OCI-LY7 (cell line): ENCODE data around the gene TCERG1L. TPM values are rescaled to one million over a fixed set of nuclear protein-coding genes. Genes with fewer than 3 reads are reported as not detected.

Experiments
- BruUV-seq: library from RNA; stranded (reverse); fragments of 400-500 nt; replicated peaks from 2 replicates; lab custom pipeline; 2021; lab: Mats Ljungman, UMichigan
- CTCF ChIA-PET: fragments of 300-600 bp; sonication (Branson Sonifier 250); formaldehyde crosslinking; loops from one replicate; lab custom pipeline; 2022; ENCODE audit warnings: antibody characterized with exemption; ENCODE audit not compliant: unreplicated experiment; lab: Charles Lee
- POLR2A ChIA-PET: fragments of 300-600 bp; sonication (Branson Sonifier 250); formaldehyde crosslinking; loops from one replicate; lab custom pipeline; 2022; ENCODE audit warnings: antibody characterized with exemption; lab: Charles Lee
- DNase-seq: peaks from one replicate; pipeline ENCODE4 v3.0.0-alpha.2; 2015; ENCODE audit warnings: low spot score
- H2AFZ ChIP-seq: fragments of 200-600 bp; sonication (generic), shearing (Covaris generic); 2 replicates; pipeline ENCODE4 v1.6.1; 2014; ENCODE audit warnings: mild to moderate bottlenecking, antibody characterized with exemption, low read length, moderate library complexity
- H3K27ac ChIP-seq: fragments of 200-600 bp; sonication (generic); 2 replicates; pipeline ENCODE4 v1.5.1; 2014; ENCODE audit warnings: mixed run types, low read depth, mild to moderate bottlenecking, moderate library complexity, low read length, inconsistent platforms; ENCODE audit not compliant: poor library complexity, severe bottlenecking
- H3K36me3 ChIP-seq: fragments of 200-600 bp; sonication (generic); 2 replicates; pipeline ENCODE4 v1.6.1; 2014; ENCODE audit warnings: mild to moderate bottlenecking, antibody characterized with exemption, low read length, moderate library complexity, mixed read lengths; ENCODE audit not compliant: insufficient read depth
- H3K4me1 ChIP-seq: fragments of 200-600 bp; sonication (generic); 2 replicates; pipeline ENCODE4 v1.5.1; 2014; ENCODE audit warnings: mild to moderate bottlenecking, low read length; ENCODE audit not compliant: insufficient read depth, poor library complexity, severe bottlenecking
- H3K4me2 ChIP-seq: fragments of 200-600 bp; sonication (generic); 2 replicates; pipeline ENCODE4 v1.6.1; 2014; ENCODE audit warnings: mild to moderate bottlenecking, low read length
- H3K4me3 ChIP-seq: fragments of 200-600 bp; sonication (generic); 2 replicates; pipeline ENCODE4 v1.5.1; 2014; ENCODE audit warnings: mild to moderate bottlenecking, low read depth, low read length; ENCODE audit not compliant: poor library complexity, severe bottlenecking
- H3K79me2 ChIP-seq: fragments of 200-600 bp; sonication (generic); 2 replicates; pipeline ENCODE4 v1.6.1; 2016; ENCODE audit warnings: low read depth, mild to moderate bottlenecking, low read length, moderate library complexity, mixed read lengths; ENCODE audit not compliant: insufficient read depth
- H3K9me2 ChIP-seq: fragments of 200-600 bp; sonication (generic); 2 replicates; pipeline ENCODE4 v1.6.1; 2016; ENCODE audit warnings: mild to moderate bottlenecking, low read length, mixed read lengths; ENCODE audit not compliant: insufficient read depth
- H3K9me3 ChIP-seq: fragments of 200-600 bp; sonication (generic); 2 replicates; pipeline ENCODE4 v1.6.1; 2014; ENCODE audit warnings: mild to moderate bottlenecking, mixed run types, low read length, mixed read lengths
- H4K20me1 ChIP-seq: fragments of 200-600 bp; sonication (generic); 2 replicates; pipeline ENCODE4 v1.6.1; 2014; ENCODE audit warnings: mild to moderate bottlenecking, antibody characterized with exemption, low read length, moderate library complexity, mixed read lengths; ENCODE audit not compliant: insufficient read depth
- EZH2phosphoT487 ChIP-seq: fragments of 200-600 bp; sonication (generic); IDR thresholded peaks from 2 replicates; pipeline ENCODE4 v1.6.1; 2018; ENCODE audit warnings: low read depth, borderline replicate concordance, mild to moderate bottlenecking, mixed run types, antibody characterized with exemption, low read length, moderate library complexity, mixed read lengths
- intact Hi-C: fragments of 100-400 bp; cut with micrococcal nuclease; formaldehyde crosslinking; loops from one replicate; pipeline ENCODE4 v1.10.0; 2022; ENCODE audit not compliant: unreplicated experiment
- total RNA-seq, 2 experiments: library from RNA; depleted of rRNA in 1 of 2; stranded (reverse); fragments of >200 nt in 1 of 2; shearing (Covaris generic) in 1 of 2; gene quantifications; 2 replicates each; pipeline ENCODE4 v1.2.3, GENCODE V29; 2014 to 2022
- TF ChIP-seq, protein P1 (sequence below): fragments of 200-600 bp; sonication (generic); conservative IDR thresholded peaks from 2 replicates; pipeline ENCODE4 v1.5.1; 2014; ENCODE audit warnings: mild to moderate bottlenecking, antibody characterized with exemption, low read length, moderate library complexity, mixed read lengths

Gene TCERG1L
- total RNA-seq, 2 experiments from 2014 or later = not detected

DNA sequence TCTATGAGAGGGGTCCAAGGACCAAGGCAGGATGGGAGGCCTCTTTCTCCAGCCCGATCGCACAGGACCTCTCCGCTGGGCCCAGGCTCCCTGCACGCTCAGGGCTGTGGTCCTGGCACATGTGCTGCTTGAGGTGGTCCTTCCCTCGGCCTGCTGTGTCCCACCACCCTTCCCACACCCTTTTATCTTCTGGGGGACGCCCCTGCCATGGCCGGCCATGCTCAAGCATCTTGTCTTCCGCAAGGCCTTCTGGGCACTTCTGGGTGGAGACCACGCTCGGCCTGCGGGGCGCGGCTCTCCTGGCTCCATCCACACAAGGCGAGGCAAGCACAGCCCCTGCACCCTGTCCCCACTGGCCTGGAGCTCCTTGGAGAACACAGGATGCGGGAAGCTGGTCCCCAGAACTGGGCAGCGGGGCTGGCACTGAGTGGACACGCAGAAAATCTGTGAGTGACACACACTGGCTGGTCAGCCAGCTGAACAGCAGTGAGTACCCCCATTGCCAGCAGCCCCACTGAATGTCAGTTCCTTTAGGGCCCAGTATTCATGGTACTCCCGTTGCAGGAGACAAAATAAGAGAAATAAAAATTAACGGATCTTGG is 115.9 kb downstream of the TCERG1L start:
- H3K4me2 ChIP-seq = no peak overlapping the region
- no peaks in the 10 kb centered on the region for H3K9me2 ChIP-seq
- no peak for DNase-seq
- BruUV-seq = no TSS peak
- no peaks in the 10 kb centered on the region for H3K36me3 ChIP-seq
- H3K9me3 ChIP-seq = no peaks in the 10 kb centered on the region
- H2AFZ ChIP-seq = no peak overlapping the region
- CTCF ChIA-PET = no interaction called here
- intact Hi-C loops = no loop called here
- no peak overlapping the region for H3K27ac ChIP-seq
- TF ChIP-seq, protein P1, sequence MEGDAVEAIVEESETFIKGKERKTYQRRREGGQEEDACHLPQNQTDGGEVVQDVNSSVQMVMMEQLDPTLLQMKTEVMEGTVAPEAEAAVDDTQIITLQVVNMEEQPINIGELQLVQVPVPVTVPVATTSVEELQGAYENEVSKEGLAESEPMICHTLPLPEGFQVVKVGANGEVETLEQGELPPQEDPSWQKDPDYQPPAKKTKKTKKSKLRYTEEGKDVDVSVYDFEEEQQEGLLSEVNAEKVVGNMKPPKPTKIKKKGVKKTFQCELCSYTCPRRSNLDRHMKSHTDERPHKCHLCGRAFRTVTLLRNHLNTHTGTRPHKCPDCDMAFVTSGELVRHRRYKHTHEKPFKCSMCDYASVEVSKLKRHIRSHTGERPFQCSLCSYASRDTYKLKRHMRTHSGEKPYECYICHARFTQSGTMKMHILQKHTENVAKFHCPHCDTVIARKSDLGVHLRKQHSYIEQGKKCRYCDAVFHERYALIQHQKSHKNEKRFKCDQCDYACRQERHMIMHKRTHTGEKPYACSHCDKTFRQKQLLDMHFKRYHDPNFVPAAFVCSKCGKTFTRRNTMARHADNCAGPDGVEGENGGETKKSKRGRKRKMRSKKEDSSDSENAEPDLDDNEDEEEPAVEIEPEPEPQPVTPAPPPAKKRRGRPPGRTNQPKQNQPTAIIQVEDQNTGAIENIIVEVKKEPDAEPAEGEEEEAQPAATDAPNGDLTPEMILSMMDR = no peak
- no peak for TF ChIP-seq EZH2phosphoT487
- no peak overlapping the region for H3K4me3 ChIP-seq
- POLR2A ChIA-PET = no interaction called here
- H3K4me1 ChIP-seq = no peaks in the 10 kb centered on the region
- H3K79me2 ChIP-seq = no peaks in the 10 kb centered on the region
- H4K20me1 ChIP-seq = no peaks in the 10 kb centered on the region

DNA sequence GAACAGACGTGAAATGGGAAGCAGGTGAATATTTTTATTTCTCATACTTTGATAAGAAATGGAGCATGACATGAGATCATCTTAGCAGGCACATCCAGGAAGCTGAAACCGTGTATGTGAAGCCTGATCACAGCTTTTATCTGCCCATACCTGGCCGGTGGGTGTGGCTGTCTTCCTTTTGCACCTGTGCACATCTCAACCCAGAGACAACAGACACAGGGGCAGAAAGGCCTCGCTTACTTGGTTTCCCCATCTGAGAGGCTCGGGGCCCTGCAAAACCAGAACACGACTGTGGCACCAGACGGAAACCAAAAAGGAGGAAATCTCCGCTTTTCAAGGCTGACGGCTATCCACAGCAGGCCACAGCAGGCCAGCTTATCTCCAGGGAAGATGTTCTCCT is 116.4 kb downstream of the TCERG1L start:
- no TSS peak for BruUV-seq
- CTCF ChIA-PET = no interaction called here
- H3K9me3 ChIP-seq = no peaks in the 10 kb centered on the region
- no peaks in the 10 kb centered on the region for H3K9me2 ChIP-seq
- H3K79me2 ChIP-seq = no peaks in the 10 kb centered on the region
- no peaks in the 10 kb centered on the region for H3K36me3 ChIP-seq
- no peak overlapping the region for H3K27ac ChIP-seq
- no peaks in the 10 kb centered on the region for H3K4me1 ChIP-seq
- no peak overlapping the region for H3K4me3 ChIP-seq
- H2AFZ ChIP-seq = no peak overlapping the region
- TF ChIP-seq, protein P1 = no peak
- TF ChIP-seq EZH2phosphoT487 = no peak
- POLR2A ChIA-PET = no interaction called here
- H3K4me2 ChIP-seq = no peak overlapping the region
- no peaks in the 10 kb centered on the region for H4K20me1 ChIP-seq
- intact Hi-C loops = no loop called here
- DNase-seq = no peak

DNA sequence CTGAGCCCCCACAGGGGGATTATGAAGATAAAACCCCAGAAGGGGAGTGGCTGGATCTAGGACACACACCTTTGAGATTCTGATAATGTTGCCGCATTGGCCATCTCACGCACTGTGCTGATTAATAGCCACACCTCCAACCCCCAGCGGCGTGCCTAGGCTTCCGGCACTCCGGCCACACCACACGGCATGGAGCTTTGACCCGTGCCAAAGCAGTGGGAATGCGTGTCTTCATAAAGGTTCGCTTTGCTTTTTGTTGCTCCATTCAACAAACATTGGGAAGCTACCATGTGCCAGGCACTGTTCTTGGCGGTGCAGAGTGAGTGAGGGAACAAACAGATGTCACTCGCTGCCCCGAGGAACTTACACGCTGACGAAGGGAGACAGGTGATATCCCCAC is 117.6 kb downstream of the TCERG1L start:
- Histone ChIP-seq H3K4me2 (no peak overlapping the region), H3K4me1 (no peaks in the 10 kb centered on the region), H3K36me3 (no peaks in the 10 kb centered on the region), H3K9me3 (no peaks in the 10 kb centered on the region), H3K79me2 (no peaks in the 10 kb centered on the region), H3K27ac (no peak overlapping the region), H3K9me2 (no peaks in the 10 kb centered on the region), H3K4me3 (no peak overlapping the region), H2AFZ (no peak overlapping the region), H4K20me1 (no peaks in the 10 kb centered on the region)
- intact Hi-C loops = no loop called here
- no peak for DNase-seq
- POLR2A ChIA-PET = no interaction called here
- no TSS peak for BruUV-seq
- CTCF ChIA-PET = no interaction called here
- TF ChIP-seq, protein P1 = no peak
- no peak for TF ChIP-seq EZH2phosphoT487
